ENCODE results near the gene NEK7. TPM values are rescaled to one million over a fixed set of nuclear protein-coding genes. Genes with fewer than 3 reads are reported as not detected.

Gene NEK7
- total RNA-seq, 1 donor from 2014 or later, result 44.9 TPM

- H3K27ac Mint-ChIP-seq (ENCODE audit: unreplicated experiment), result no peak overlapping the region
- no peak for DNase-seq (ENCODE audit: low spot score)
- H3K4me3 Mint-ChIP-seq (ENCODE audit: unreplicated experiment), result no peak overlapping the region
- H3K36me3 Mint-ChIP-seq (ENCODE audit: low read depth, unreplicated experiment), result no peaks in the 10 kb centered on the region
- H3K27me3 Mint-ChIP-seq (ENCODE audit: unreplicated experiment), result peaks cover 5% of the 10 kb centered on the region
- H3K4me1 Mint-ChIP-seq (ENCODE audit: unreplicated experiment), result peaks cover 14% of the 10 kb centered on the region
- no peak for TF ChIP-seq CTCF (IDR thresholded peaks at IDR 0.05; ENCODE audit: unreplicated experiment)
- H3K9me3 Mint-ChIP-seq (ENCODE audit: unreplicated experiment), result no peaks in the 10 kb centered on the region
Observed at GRCh38 chr1:198253259-198253658, 96.5 kb downstream of the NEK7 start.

GRCh38 chr1:198253668-198254067 lies 96.9 kb downstream of the NEK7 start:
- DNase-seq (ENCODE audit: low spot score), result no peak
- Mint-ChIP-seq H3K27ac (ENCODE audit: unreplicated experiment) (peak overlapping the region; percentile 37), H3K4me3 (ENCODE audit: unreplicated experiment) (no peak overlapping the region), H3K36me3 (ENCODE audit: low read depth, unreplicated experiment) (no peaks in the 10 kb centered on the region), H3K4me1 (ENCODE audit: unreplicated experiment) (peaks cover 14% of the 10 kb centered on the region), H3K27me3 (ENCODE audit: unreplicated experiment) (peaks cover 5% of the 10 kb centered on the region), H3K9me3 (ENCODE audit: unreplicated experiment) (no peaks in the 10 kb centered on the region)
- no peak for TF ChIP-seq CTCF (IDR thresholded peaks at IDR 0.05; ENCODE audit: unreplicated experiment)

GRCh38 chr1:198254521-198254920 lies 97.7 kb downstream of the NEK7 start:
- TF ChIP-seq CTCF (IDR thresholded peaks at IDR 0.05; ENCODE audit: unreplicated experiment), result no peak
- peaks cover 14% of the 10 kb centered on the region for H3K4me1 Mint-ChIP-seq (ENCODE audit: unreplicated experiment)
- peaks cover 4% of the 10 kb centered on the region for H3K27me3 Mint-ChIP-seq (ENCODE audit: unreplicated experiment)

GRCh38 chr1:198254948-198255347 lies 98.2 kb downstream of the NEK7 start:
- Mint-ChIP-seq H3K36me3 (ENCODE audit: low read depth, unreplicated experiment) (no peaks in the 10 kb centered on the region), H3K9me3 (ENCODE audit: unreplicated experiment) (no peaks in the 10 kb centered on the region), H3K4me3 (ENCODE audit: unreplicated experiment) (no peak overlapping the region), H3K4me1 (ENCODE audit: unreplicated experiment) (peaks cover 14% of the 10 kb centered on the region), H3K27me3 (ENCODE audit: unreplicated experiment) (peaks cover 4% of the 10 kb centered on the region), H3K27ac (ENCODE audit: unreplicated experiment) (no peak overlapping the region)
- DNase-seq (ENCODE audit: low spot score), result no peak
- TF ChIP-seq CTCF (IDR thresholded peaks at IDR 0.05; ENCODE audit: unreplicated experiment), result no peak

More at GRCh38 chr1:198254521-198254920, 97.7 kb downstream of the NEK7 start:
- no peaks in the 10 kb centered on the region for H3K9me3 Mint-ChIP-seq (ENCODE audit: unreplicated experiment)
- no peak overlapping the region for H3K4me3 Mint-ChIP-seq (ENCODE audit: unreplicated experiment)
- no peak overlapping the region for H3K27ac Mint-ChIP-seq (ENCODE audit: unreplicated experiment)
- DNase-seq (ENCODE audit: low spot score), result no peak
- H3K36me3 Mint-ChIP-seq (ENCODE audit: low read depth, unreplicated experiment), result no peaks in the 10 kb centered on the region

- no peak for TF ChIP-seq CTCF (IDR thresholded peaks at IDR 0.05; ENCODE audit: unreplicated experiment)
- DNase-seq (ENCODE audit: low spot score), result no peak
- no peaks in the 10 kb centered on the region for H3K9me3 Mint-ChIP-seq (ENCODE audit: unreplicated experiment)
Observed at GRCh38 chr1:198255784-198256183, 99.0 kb downstream of the NEK7 start.

More at GRCh38 chr1:198255784-198256183, 99.0 kb downstream of the NEK7 start:
- no peak overlapping the region for H3K27ac Mint-ChIP-seq (ENCODE audit: unreplicated experiment)
- no peak overlapping the region for H3K4me3 Mint-ChIP-seq (ENCODE audit: unreplicated experiment)
- no peaks in the 10 kb centered on the region for H3K36me3 Mint-ChIP-seq (ENCODE audit: low read depth, unreplicated experiment)
- H3K27me3 Mint-ChIP-seq (ENCODE audit: unreplicated experiment), result peaks cover 2% of the 10 kb centered on the region
- peaks cover 14% of the 10 kb centered on the region for H3K4me1 Mint-ChIP-seq (ENCODE audit: unreplicated experiment)

Measured in endothelial cell (in vitro differentiated cells).